Mesenteric fat pad (tissue), 1 donor: ENCODE measurements around the gene MLLT1. TPM values are rescaled to one million over a fixed set of nuclear protein-coding genes. Genes with fewer than 3 reads are reported as not detected.
A peak's percentile ranks its signal among the peaks of the same experiment; 100 is the strongest.
"Not testable (repeated sequence)": the region's sequence is repeated elsewhere in the genome, so short reads cannot be mapped to it uniquely, and the experiment has no call there.

Source experiments
- DNase-seq: peaks from one replicate; pipeline ENCODE4 v3.0.0-alpha.2; 2020; ENCODE audit warnings: low spot score
- long read RNA-seq: library from polyadenylated mRNA; unstranded; transcript quantifications from one replicate; pipeline ENCODE4 v2.0.0, GENCODE V29; 2020
- total RNA-seq: library from RNA; stranded (reverse); fragmentation: NEBNext Ultra II Directional; extraction: Animal tissue kit (Norgen Biotek cat#: 25700); gene quantifications from one replicate; pipeline ENCODE4 v1.2.1, GENCODE V29; 2021
- donor health status: DM: yes; HTN: yes; CAD: no.

Gene MLLT1
- 62.3 TPM for total RNA-seq
- long read RNA-seq, partial matches to known transcripts: 5 of 91 reads
- long read RNA-seq, other reads (novel, unspliced or antisense): 86 of 91 reads

- peak; percentile 99 for DNase-seq
Measured at GRCh38 chr19:6279931-6280591, at the start of gene MLLT1. Gene MLLT1, minus strand, starts transcription at chr19:6279975. Its CDS starts 191 bp downstream, at chr19:6279784.

- no peak for DNase-seq
Measured at GRCh38 chr19:6326815-6327214, 47.0 kb upstream of the MLLT1 start.

- no peak for DNase-seq
Measured at GRCh38 chr19:6325614-6326013, 45.8 kb upstream of the MLLT1 start.

GRCh38 chr19:6324757-6325156 lies 45.0 kb upstream of the MLLT1 start:
- DNase-seq: no peak

- DNase-seq: no peak
Measured at GRCh38 chr19:6322284-6322683, 42.5 kb upstream of the MLLT1 start.

GRCh38 chr19:6319376-6319775 lies 39.6 kb upstream of the MLLT1 start:
- DNase-seq: no peak

- DNase-seq: no peak
Measured at GRCh38 chr19:6318772-6319171, 39.0 kb upstream of the MLLT1 start.

GRCh38 chr19:6315646-6316045 lies 35.9 kb upstream of the MLLT1 start:
- DNase-seq: not testable (repeated sequence)

GRCh38 chr19:6313398-6313969 lies 33.7 kb upstream of the MLLT1 start:
- DNase-seq: no peak

GRCh38 chr19:6312018-6312417 lies 32.2 kb upstream of the MLLT1 start:
- DNase-seq: no peak

GRCh38 chr19:6298413-6298812 lies 18.6 kb upstream of the MLLT1 start:
- DNase-seq: no peak

- no peak for DNase-seq
Measured at GRCh38 chr19:6297202-6297601, 17.4 kb upstream of the MLLT1 start.

- DNase-seq: no peak
Measured at GRCh38 chr19:6292006-6292405, 12.2 kb upstream of the MLLT1 start.

- DNase-seq: no peak
Measured at GRCh38 chr19:6288737-6289136, 9.0 kb upstream of the MLLT1 start.

GRCh38 chr19:6287269-6287885 lies 7.6 kb upstream of the MLLT1 start:
- DNase-seq: no peak

- no peak for DNase-seq
Measured at GRCh38 chr19:6286676-6287075, 6.9 kb upstream of the MLLT1 start.

- not testable (repeated sequence) for DNase-seq
Measured at GRCh38 chr19:6282393-6282792, 2.6 kb upstream of the MLLT1 start.

GRCh38 chr19:6279620-6279930 lies 200 bp downstream of the MLLT1 start:
- no peak for DNase-seq

GRCh38 chr19:6278740-6279619 lies 795 bp downstream of the MLLT1 start:
- no peak for DNase-seq

- DNase-seq: no peak
Measured at GRCh38 chr19:6278051-6278450, 1.7 kb downstream of the MLLT1 start.

GRCh38 chr19:6276447-6276846 lies 3.3 kb downstream of the MLLT1 start:
- DNase-seq: no peak
